Endodermal cell (in vitro differentiated cells): ENCODE measurements around the gene C11orf24. TPM values are rescaled to one million over a fixed set of nuclear protein-coding genes. Genes with fewer than 3 reads are reported as not detected.

Experiments
- DNase-seq: peaks from one replicate; pipeline ENCODE4 v3.0.0-alpha.2; 2017
- H3K27ac ChIP-seq: 2 replicates; pipeline ENCODE4 v1.5.1; 2013; ENCODE audit warnings: mild to moderate bottlenecking, low read depth, low read length, moderate library complexity
- H3K27me3 ChIP-seq: 2 replicates; pipeline ENCODE4 v1.6.1; 2013; ENCODE audit warnings: mild to moderate bottlenecking, low read length, moderate library complexity; ENCODE audit not compliant: insufficient read depth, control insufficient read depth, poor library complexity, severe bottlenecking
- H3K36me3 ChIP-seq: 2 replicates; pipeline ENCODE4 v1.7.0; 2013; ENCODE audit warnings: mild to moderate bottlenecking, low read length, moderate library complexity; ENCODE audit not compliant: control insufficient read depth, insufficient read depth
- H3K4me1 ChIP-seq: one replicate; pipeline ENCODE4 v1.7.0; 2013; ENCODE audit warnings: low read length; ENCODE audit not compliant: control insufficient read depth, insufficient read depth
- H3K4me3 ChIP-seq: 2 replicates; pipeline ENCODE4 v1.5.1; 2013; ENCODE audit warnings: mild to moderate bottlenecking, low read length, moderate library complexity
- H3K9ac ChIP-seq: 2 replicates; pipeline ENCODE4 v1.6.1; 2013; ENCODE audit warnings: mild to moderate bottlenecking, low read length, moderate library complexity; ENCODE audit not compliant: poor library complexity, severe bottlenecking; ENCODE audit errors: extremely low read depth
- H3K9me3 ChIP-seq: 2 replicates; pipeline ENCODE4 v1.6.1; 2013; ENCODE audit warnings: mild to moderate bottlenecking, low read length, moderate library complexity; ENCODE audit not compliant: control insufficient read depth
- H3K27ac Mint-ChIP-seq: 2 replicates; pipeline ENCODE4 v1.8.0; 2020; ENCODE audit warnings: mixed read lengths
- H3K27me3 Mint-ChIP-seq: 2 replicates; pipeline ENCODE4 v1.8.0; 2021; ENCODE audit warnings: mild to moderate bottlenecking, mixed read lengths; ENCODE audit not compliant: insufficient read depth
- H3K36me3 Mint-ChIP-seq: 2 replicates; pipeline ENCODE4 v1.8.0; 2020; ENCODE audit warnings: low read depth, mixed read lengths
- H3K4me1 Mint-ChIP-seq: 2 replicates; pipeline ENCODE4 v1.8.0; 2020; ENCODE audit warnings: mixed read lengths
- H3K4me3 Mint-ChIP-seq: 2 replicates; pipeline ENCODE4 v1.8.0; 2020; ENCODE audit warnings: mild to moderate bottlenecking, moderate library complexity, mixed read lengths
- H3K9me3 Mint-ChIP-seq: 2 replicates; pipeline ENCODE4 v1.8.0; 2020; ENCODE audit warnings: mild to moderate bottlenecking, mixed read lengths
- CTCF ChIP-seq: fragments of 200-600 bp; sonication (generic); conservative IDR thresholded peaks from 2 replicates; pipeline ENCODE4 v1.5.0; 2021; ENCODE audit warnings: antibody characterized with exemption, mild to moderate bottlenecking
- WGBS, 2 experiments: methylation state at CpG; one replicate each; pipeline versions ENCODE4 v1.1.5 to v1.1.7; 2013; ENCODE audit warnings: missing lambda C conversion rate in 2 of 2, mixed read lengths in 1 of 2; ENCODE audit not compliant: insufficient coverage in 1 of 2, insufficient read length in 1 of 2; 5-methylcytosine and 5-hydroxymethylcytosine counted together
- total RNA-seq, 2 donors: library from RNA; stranded (reverse); fragmentation: NEBNext Ultra II Directional in 1 of 2; extraction: Animal tissue kit (Norgen Biotek cat#: 25700) in 1 of 2; gene quantifications; 2 replicates in 1 of 2; 3 replicates in 1 of 2; pipeline ENCODE4 v1.2.1, GENCODE V29; 2021

Gene C11orf24
- total RNA-seq, 2 donors from 2014 or later = 38.4 to 39.4 TPM

GRCh38 chr11:68216171-68216938 lies 55.4 kb downstream of the C11orf24 start:
- Histone ChIP-seq H3K4me1 (no peaks in the 10 kb centered on the region), H3K27me3 (no peaks in the 10 kb centered on the region), H3K4me3 (no peak overlapping the region), H3K9ac (no peak overlapping the region), H3K27ac (no peak overlapping the region), H3K36me3 (no peaks in the 10 kb centered on the region), H3K9me3 (no peaks in the 10 kb centered on the region)
- peaks cover 30% of the 10 kb centered on the region for H3K27me3 Mint-ChIP-seq
- H3K36me3 Mint-ChIP-seq = no peaks in the 10 kb centered on the region
- H3K4me3 Mint-ChIP-seq = no peak overlapping the region
- no peak overlapping the region for H3K27ac Mint-ChIP-seq
- DNase-seq = no peak
- WGBS, 2 experiments = 89 to 92% methylated on average over 18 to 22 of the region's 22 CpGs
- no peak for TF ChIP-seq CTCF
- H3K9me3 Mint-ChIP-seq = no peaks in the 10 kb centered on the region
- H3K4me1 Mint-ChIP-seq = peaks cover 9% of the 10 kb centered on the region

DNA sequence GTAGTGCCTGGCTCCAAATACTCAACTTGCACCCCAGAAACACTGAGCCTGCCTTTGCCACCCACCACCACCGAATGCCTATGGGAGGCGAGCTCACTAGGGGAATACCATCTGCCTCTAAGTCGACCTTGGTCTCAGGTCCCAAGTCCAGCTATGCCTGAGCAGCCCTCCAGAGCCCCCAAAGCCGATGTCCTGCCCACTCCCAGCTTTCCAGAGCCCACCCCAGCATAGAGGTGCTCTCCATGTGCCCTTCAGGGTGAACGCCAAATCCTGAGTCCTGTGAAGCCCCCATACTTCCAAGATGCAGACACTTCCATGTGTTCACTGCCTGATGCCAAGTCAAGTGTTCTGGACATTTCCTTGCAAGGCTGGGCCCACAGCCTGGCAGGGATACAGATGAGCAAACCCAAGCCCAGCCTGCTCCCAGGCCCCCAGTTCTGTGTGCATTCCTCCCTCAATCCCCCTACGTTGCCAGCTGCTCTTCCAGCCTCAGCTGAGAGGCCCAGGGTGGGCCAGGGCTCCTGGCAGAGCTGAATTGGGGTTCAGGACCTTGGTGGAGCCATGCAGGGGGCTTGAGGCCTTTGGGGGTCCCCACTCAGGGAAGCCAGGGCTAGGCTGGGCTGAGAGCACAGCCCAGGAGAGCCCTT lies 56.1 kb downstream of the C11orf24 start:
- Histone ChIP-seq H3K9ac (no peak overlapping the region), H3K9me3 (no peaks in the 10 kb centered on the region), H3K27ac (no peak overlapping the region), H3K4me1 (no peaks in the 10 kb centered on the region), H3K36me3 (no peaks in the 10 kb centered on the region), H3K27me3 (no peaks in the 10 kb centered on the region), H3K4me3 (no peak overlapping the region)
- Mint-ChIP-seq H3K4me1 (peaks cover 13% of the 10 kb centered on the region), H3K27ac (no peak overlapping the region), H3K36me3 (no peaks in the 10 kb centered on the region), H3K4me3 (peak overlapping the region; percentile 80), H3K9me3 (no peaks in the 10 kb centered on the region), H3K27me3 (peaks cover 30% of the 10 kb centered on the region)
- WGBS, 2 experiments = 89 to 91% methylated on average over 4 to 6 of the region's 6 CpGs
- TF ChIP-seq CTCF = no peak
- no peak for DNase-seq

DNA sequence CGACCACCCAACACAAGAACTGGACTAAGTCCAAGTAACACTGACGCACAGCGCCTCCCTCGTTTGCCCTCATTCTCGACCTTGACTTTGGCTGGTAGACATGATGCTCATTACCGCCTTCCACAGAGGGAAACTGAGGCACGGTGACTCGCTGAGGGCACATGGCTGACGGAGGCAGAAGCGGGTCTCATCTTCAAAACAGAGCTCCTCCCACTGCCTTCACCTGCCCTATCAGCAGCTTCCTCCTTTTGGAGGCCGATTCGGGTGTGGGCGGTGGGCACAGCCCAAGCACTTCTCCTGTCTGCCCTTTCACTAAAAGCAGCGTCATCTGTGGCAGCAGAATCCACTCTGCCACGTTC lies 56.7 kb downstream of the C11orf24 start:
- H3K4me1 ChIP-seq = no peaks in the 10 kb centered on the region
- no peaks in the 10 kb centered on the region for H3K36me3 ChIP-seq
- 92 to 93% methylated on average over 9 to 15 of the region's 15 CpGs for WGBS, 2 experiments
- no peak overlapping the region for H3K27ac ChIP-seq
- no peak overlapping the region for H3K4me3 ChIP-seq
- H3K9me3 ChIP-seq = no peaks in the 10 kb centered on the region
- Mint-ChIP-seq H3K4me1 (peaks cover 13% of the 10 kb centered on the region), H3K27me3 (peaks cover 30% of the 10 kb centered on the region), H3K27ac (no peak overlapping the region), H3K9me3 (no peaks in the 10 kb centered on the region), H3K36me3 (no peaks in the 10 kb centered on the region), H3K4me3 (peak overlapping the region; percentile 80)
- H3K27me3 ChIP-seq = no peaks in the 10 kb centered on the region
- H3K9ac ChIP-seq = no peak overlapping the region
- no peak for TF ChIP-seq CTCF
- peak; percentile 58 for DNase-seq
